ENCODE measurements around the gene TXNRD1.
A peak's percentile ranks its signal among the peaks of the same experiment; 100 is the strongest.
"Not testable (repeated sequence)": the region's sequence is repeated elsewhere in the genome, so short reads cannot be mapped to it uniquely, and the experiment has no call there.

The TXNRD1 gene

GRCh38 chr12:104197264-104197663 is 18.3 kb upstream of the TXNRD1 start:
- no peak for DNase-seq

GRCh38 chr12:104199964-104200363 is 15.6 kb upstream of the TXNRD1 start:
- DNase-seq, result no peak

GRCh38 chr12:104201238-104202001 is 14.2 kb upstream of the TXNRD1 start:
- DNase-seq, result peak; percentile 44

GRCh38 chr12:104204690-104205480 is 10.7 kb upstream of the TXNRD1 start:
- no peak for DNase-seq

GRCh38 chr12:104207416-104208205 is 8.0 kb upstream of the TXNRD1 start:
- DNase-seq, result no peak

GRCh38 chr12:104212516-104212915 is 3.1 kb upstream of the TXNRD1 start:
- DNase-seq, result no peak

- no peak for DNase-seq
These were observed 1.6 kb upstream of the TXNRD1 start for GRCh38 chr12:104213952-104214351.

GRCh38 chr12:104216521-104216924 is 944 bp downstream of the TXNRD1 start:
- DNase-seq, result no peak

GRCh38 chr12:104218506-104218905 is 2.9 kb downstream of the TXNRD1 start:
- not testable (repeated sequence) for DNase-seq

GRCh38 chr12:104218935-104219334 is 3.4 kb downstream of the TXNRD1 start:
- DNase-seq, result no peak

GRCh38 chr12:104219361-104219892 is 3.8 kb downstream of the TXNRD1 start:
- no peak for DNase-seq

- peak; percentile 32 for DNase-seq
These were observed 4.4 kb downstream of the TXNRD1 start for GRCh38 chr12:104219908-104220404.

- no peak for DNase-seq
These were observed 5.4 kb downstream of the TXNRD1 start for GRCh38 chr12:104220931-104221330.

GRCh38 chr12:104222976-104223375 is 7.4 kb downstream of the TXNRD1 start:
- no peak for DNase-seq

- no peak for DNase-seq
These were observed 8.1 kb downstream of the TXNRD1 start for GRCh38 chr12:104223712-104224111.

- no peak for DNase-seq
These were observed 11.1 kb downstream of the TXNRD1 start for GRCh38 chr12:104226672-104227071.

GRCh38 chr12:104230304-104231095 is 14.9 kb downstream of the TXNRD1 start:
- DNase-seq, result no peak

- no peak for DNase-seq
These were observed 17.2 kb downstream of the TXNRD1 start for GRCh38 chr12:104232609-104233280.

- no peak for DNase-seq
These were observed 19.4 kb downstream of the TXNRD1 start for GRCh38 chr12:104234926-104235499.

- no peak for DNase-seq
These were observed 22.4 kb downstream of the TXNRD1 start for GRCh38 chr12:104237930-104238329.

Measured in activated T-cell treated with anti-CD3 and anti-CD28 coated beads, Interleukin-2, amount 50 U/mL, for 1 hour (primary cell).